AG08396 (cell line): Measurements from ENCODE around the gene RPS6KA2.

ENCODE experiments used
- DNase-seq: peaks from one replicate; pipeline ENCODE4 v3.0.0; 2012; ENCODE audit warnings: low spot score, mixed read lengths

The RPS6KA2 gene

GRCh38 chr6:166503167-166503744, 123.8 kb downstream of the RPS6KA2 start:
- no peak for DNase-seq

GRCh38 chr6:166502453-166502852, 124.6 kb downstream of the RPS6KA2 start:
- DNase-seq: no peak

GRCh38 chr6:166501246-166501645, 125.8 kb downstream of the RPS6KA2 start:
- DNase-seq: no peak

DNA sequence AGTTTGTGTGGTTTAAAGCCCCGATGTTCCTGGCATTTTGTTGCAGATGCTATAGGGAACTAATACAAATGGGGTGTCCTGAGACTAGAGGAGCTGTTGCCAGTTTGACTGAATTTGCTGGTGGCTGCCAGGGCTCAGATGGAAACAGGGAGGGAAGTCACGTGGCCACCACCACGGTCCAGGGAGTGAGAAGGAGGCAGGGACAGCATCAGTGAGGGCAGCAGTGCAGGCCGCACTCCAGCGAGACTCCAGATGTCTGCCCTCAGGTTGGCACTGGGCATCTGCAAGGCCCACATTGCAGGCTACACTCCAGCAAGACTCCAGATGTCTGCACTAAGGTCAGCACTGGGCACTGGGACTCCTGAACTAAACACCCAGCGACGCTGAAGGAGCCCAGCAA, 126.8 kb downstream of the RPS6KA2 start:
- no peak for DNase-seq

GRCh38 chr6:166499350-166500163, 127.5 kb downstream of the RPS6KA2 start:
- no peak for DNase-seq

DNA sequence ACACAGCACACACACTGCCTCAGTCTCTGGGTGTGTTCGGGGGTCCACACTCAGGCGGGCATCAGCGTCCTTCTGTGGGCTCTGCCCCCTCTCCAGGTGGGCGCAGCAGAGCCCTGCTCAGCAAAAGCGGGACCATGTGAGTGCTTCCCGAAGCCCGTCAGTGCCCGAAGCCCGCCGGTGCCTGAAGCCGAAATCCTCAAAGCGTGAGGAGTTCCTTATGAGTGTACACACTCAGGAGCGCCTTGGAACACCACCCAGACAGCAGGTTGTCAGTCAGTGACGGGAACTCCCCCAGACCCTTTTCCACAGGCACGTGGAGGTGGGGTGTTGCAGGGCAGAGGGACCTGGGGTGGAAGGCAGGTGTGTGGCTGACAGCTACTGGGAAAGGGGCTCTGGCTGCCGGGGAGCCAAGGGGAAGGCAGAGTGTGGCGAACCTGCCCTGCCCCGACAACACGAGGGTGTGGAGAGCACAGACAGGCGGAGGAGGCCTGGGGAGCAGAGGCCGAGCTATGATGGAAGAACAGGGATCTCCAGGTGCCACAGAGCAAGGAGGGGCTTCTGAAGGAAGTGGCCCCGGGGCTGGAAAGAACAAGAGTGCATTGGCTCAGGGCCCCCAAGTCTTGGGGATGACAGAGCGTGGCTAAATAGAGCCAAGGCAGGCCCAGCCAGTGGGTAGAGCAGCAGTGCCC, 128.2 kb downstream of the RPS6KA2 start:
- no peak for DNase-seq

DNA sequence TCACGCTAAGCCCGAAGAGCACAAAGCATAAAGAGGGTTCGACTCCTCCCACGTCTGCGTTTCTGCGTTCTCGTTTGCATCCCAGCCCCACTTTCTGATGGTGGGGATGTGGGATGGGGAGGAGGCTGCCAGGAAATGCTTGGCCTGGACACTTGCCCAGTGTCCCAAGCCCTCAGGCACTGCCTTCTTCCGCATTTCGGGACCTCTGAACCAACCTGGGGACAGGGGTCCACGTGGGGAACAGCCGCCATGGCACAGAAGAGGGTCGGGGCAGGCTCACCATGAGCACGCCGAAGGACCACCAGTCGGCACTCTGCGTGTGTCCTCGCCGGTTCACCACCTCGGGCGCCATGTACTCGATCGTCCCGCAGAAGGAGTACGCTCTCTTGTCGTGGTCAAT, 128.8 kb downstream of the RPS6KA2 start:
- DNase-seq: no peak

GRCh38 chr6:166497087-166497899, 129.8 kb downstream of the RPS6KA2 start:
- no peak for DNase-seq

- DNase-seq: no peak
Observed at GRCh38 chr6:166496460-166496859, 130.6 kb downstream of the RPS6KA2 start.

- no peak for DNase-seq
Observed at GRCh38 chr6:166495487-166496314, 131.3 kb downstream of the RPS6KA2 start.

- no peak for DNase-seq
Observed at GRCh38 chr6:166494757-166495486, 132.1 kb downstream of the RPS6KA2 start.

DNA sequence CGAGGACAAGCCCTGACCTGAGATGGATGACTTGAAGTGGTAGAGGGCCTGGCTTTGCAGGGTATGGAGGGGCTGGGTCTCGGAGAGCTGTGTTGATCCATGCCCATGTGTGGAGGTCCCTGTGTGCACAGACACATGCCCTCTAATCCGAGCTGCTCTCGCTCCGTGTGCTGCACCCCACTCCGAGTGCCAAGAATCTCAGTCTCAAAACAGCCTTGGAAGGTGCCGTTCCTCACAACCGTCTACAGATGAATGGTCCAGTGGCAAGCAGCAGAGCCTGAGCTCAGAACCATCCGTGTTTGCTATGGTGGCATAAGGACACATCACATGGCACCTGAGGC, 133.0 kb downstream of the RPS6KA2 start:
- DNase-seq: no peak

- DNase-seq: no peak
Observed at GRCh38 chr6:166493427-166494100, 133.5 kb downstream of the RPS6KA2 start.

- DNase-seq: no peak
Observed at GRCh38 chr6:166492092-166492741, 134.8 kb downstream of the RPS6KA2 start.

- no peak for DNase-seq
Observed at GRCh38 chr6:166490671-166491500, 136.2 kb downstream of the RPS6KA2 start.

- DNase-seq: no peak
Observed at GRCh38 chr6:166489301-166490155, 137.5 kb downstream of the RPS6KA2 start.

- DNase-seq: no peak
Observed at GRCh38 chr6:166488701-166489100, 138.3 kb downstream of the RPS6KA2 start.
